GM10266 (cell line): ENCODE data around the gene C11orf42.

Experiments used
- DNase-seq: peaks from one replicate; pipeline ENCODE4 v3.0.0; 2012; ENCODE audit errors: extremely low spot score
- CTCF ChIP-seq: IDR thresholded peaks from 2 replicates; pipeline ENCODE4 v1.5.1; 2012; ENCODE audit warnings: mild to moderate bottlenecking, low read depth; ENCODE audit not compliant: control insufficient read depth, insufficient read depth; ENCODE audit errors: missing control alignments

C11orf42 gene

GRCh38 chr11:6258141-6258540 is 52.8 kb downstream of the C11orf42 start:
- no peak for DNase-seq
- no peak for TF ChIP-seq CTCF

- TF ChIP-seq CTCF: no peak
- no peak for DNase-seq
Measured at GRCh38 chr11:6258571-6259081, 53.3 kb downstream of the C11orf42 start.

- DNase-seq: no peak
- no peak for TF ChIP-seq CTCF
Measured at GRCh38 chr11:6260207-6260726, 54.9 kb downstream of the C11orf42 start.
